ENCODE data around the gene CPA3.

The CPA3 gene

DNA sequence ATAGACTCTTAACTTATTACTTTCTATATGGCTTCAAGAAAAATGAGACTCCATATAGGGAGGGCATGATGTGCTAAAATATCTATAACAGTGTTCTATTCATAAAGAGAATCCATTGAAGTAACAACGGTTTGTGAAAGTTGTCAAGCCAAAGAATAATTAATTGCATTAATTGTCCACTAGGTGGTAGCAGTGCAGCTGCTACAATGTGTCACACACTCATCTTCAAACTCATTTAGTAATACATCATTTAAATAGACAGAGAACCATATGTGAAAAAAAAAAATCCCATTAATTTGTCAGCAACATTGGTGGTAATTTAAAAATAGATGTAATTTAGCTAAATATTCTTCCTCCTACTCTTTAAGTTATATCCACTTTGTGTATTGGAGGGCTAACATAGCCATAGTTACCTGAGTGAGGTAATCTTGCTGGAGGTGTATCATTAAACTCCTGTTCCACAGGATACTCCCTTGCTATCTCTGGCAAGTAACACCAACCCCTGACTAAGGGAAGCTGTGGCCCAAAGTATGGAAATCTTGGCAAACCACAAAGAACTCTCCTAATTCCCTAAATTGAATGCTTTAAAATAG is 3.7 kb upstream of the CPA3 start:
- DNase-seq, result peak; percentile 39 to 73

- DNase-seq, result no peak
Measured at GRCh38 chr3:148863297-148863696, 1.8 kb upstream of the CPA3 start.

DNA sequence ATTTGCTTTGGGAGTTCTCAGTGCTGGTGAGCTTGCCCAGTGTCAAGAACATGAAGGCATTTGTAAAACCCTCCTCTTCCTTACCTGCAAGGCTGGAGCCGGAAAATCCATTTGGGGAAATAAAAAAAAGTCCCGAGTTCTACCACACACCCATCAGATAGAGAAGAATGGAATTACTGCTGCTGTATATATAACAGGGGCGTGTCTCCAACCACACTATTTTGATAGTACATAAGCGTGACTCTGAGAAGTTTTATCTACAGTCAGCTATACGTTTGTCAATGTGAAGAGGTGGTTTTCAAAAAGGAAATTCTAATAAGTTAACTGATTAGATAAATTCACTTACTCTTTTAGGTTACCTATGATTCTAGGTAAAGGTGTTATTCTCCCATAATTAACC is 1.3 kb upstream of the CPA3 start:
- DNase-seq, result no peak

- no peak for DNase-seq
Measured at GRCh38 chr3:148866261-148866660, 1.2 kb downstream of the CPA3 start.

DNA sequence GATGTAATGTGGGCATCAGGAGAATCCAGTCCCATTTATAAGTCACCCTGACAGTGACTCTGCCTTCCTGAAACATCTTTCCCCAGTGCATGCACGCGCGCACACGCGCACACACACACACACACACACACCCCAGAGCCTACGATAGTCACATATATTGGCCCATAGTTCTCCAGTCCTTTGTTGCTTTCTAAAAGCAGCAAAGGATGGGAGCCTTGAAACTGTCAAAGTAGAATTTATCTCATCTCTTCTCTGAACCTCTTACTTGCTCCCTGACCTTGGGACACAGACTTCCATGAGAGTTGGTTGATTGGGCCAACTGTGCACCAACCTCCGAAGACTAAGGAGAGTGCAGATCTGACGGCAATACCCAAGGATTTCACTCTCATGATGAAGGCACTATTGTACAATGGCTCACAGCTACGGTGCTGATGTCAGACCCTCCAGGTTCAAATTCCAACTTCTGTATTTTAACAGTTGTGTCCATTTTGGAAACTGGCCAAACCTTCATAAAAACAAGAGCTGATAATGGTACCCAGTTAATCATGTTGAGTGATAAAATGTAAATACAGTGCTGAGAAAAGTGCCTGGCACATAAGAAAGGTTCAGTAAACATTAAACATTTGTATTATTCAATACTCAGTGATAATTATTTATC is 8.3 kb downstream of the CPA3 start:
- DNase-seq, result no peak

DNA sequence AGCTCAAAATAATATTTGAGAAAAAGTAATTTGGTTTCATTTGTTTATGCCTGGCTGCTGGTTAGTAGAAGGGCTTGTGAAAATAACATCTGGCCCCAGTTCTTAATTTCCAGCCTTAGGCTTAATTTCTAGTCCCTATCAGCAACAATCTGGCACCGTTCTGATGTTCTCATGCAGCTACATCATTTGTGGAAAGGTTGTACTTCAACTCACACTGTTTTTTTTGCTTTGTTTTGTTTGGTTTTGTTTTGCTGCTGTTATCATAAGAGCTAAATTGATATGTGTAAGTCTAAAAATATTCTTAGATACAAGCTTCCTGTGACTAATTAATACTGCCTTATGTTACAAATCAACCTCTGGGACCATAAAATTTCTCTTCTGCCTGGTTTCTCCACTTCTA is 8.9 kb downstream of the CPA3 start:
- DNase-seq, result no peak

GRCh38 chr3:148878095-148878494 is 13.0 kb downstream of the CPA3 start:
- no peak for DNase-seq

GRCh38 chr3:148879256-148879655 is 14.2 kb downstream of the CPA3 start:
- peak in 1 of 2 donors; percentile 5 for DNase-seq

DNA sequence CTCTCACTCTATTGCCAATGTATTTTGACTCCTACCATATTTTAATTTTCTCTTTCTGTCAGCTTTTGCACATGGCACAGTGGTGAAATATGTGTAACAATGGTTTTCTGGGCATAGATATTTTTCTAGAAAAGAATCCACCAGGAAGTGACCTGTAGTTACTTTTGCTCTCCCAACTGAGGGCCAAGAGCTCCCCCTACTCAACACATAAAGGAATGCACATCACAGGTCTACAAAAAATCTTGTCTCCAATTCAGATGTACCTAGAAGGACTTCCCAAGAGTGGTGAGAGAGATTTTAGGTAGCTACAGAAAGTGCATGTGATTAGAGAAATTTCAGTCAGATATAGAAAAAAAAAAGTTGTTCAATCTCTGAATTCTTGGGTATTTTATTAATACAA is 15.6 kb downstream of the CPA3 start:
- DNase-seq, result no peak

DNA sequence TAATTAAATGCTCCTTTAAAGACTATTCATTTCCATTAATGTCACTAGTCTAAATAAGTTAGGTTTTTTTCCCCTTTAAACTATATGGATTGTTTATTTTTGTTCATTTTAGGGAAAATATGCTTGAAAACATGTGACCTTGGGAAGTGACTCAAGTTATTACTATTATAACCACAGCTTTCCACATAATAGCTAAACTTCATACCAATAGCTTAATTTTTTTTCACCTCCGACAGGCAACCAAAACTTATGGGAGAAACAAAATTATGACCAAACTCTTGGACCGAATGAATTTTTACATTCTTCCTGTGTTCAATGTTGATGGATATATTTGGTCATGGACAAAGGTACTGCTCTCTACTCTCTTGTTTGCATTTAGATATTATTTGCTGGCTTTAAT is 16.2 kb downstream of the CPA3 start:
- DNase-seq, result no peak

DNA sequence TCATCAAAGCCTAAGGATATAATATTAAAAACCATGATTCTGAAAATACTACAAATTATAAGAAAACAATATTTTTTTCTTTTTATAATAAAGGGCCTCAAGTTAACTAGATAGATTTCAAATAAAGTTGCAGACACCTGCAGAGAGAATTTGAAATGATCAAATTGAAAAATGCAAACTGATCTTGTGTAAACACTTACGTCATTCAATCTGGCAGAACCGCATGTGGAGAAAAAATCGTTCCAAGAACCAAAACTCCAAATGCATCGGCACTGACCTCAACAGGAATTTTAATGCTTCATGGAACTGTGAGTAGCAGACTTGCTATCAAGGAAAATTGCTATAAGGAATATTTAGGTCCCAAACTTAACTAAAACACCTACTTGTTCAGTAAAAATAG is 17.2 kb downstream of the CPA3 start:
- no peak for DNase-seq

GRCh38 chr3:148883163-148883562 is 18.1 kb downstream of the CPA3 start:
- DNase-seq, result no peak

GRCh38 chr3:148884261-148884660 is 19.2 kb downstream of the CPA3 start:
- no peak for DNase-seq

DNA sequence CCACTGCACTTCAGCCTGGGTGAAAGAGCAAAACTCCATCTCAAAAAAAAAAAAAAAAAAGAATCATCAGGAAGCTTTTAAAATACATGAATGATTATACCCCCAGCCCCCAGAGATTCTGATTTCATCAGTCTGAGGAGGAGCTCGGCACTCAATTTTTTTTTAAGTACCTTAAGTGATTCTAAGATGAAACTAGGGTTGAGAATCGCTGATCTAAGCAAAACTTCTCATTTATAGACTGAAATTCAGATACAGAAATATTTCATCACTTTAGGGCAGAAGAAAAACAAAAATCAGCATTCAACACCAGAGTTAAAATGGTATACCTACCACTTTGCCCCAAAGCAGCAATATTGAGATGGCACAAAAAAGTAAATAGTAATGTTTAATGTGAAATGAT is 24.7 kb downstream of the CPA3 start:
- DNase-seq, result no peak

GRCh38 chr3:148896062-148896461 is 31.0 kb downstream of the CPA3 start:
- no peak for DNase-seq

GRCh38 chr3:148901987-148902791 is 37.1 kb downstream of the CPA3 start:
- no peak for DNase-seq

DNA sequence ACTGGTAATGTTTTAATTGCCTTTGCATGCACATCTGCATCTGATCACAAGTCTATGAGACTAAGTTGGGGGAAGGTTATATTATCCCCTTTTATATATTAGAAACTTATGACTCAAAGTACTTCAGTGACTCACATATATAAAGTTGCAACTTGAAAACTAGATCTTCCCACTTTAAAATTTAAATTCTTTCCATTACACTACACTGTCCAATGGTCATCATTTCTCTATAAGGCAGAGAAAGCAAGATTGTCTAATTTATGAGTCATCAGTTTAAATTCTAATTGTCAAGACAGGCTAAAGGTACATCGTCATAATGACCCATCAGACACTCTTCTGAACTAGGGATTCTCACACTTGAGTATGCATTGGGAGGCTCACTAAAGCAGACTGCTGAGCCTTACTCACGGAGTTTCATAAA is 37.9 kb downstream of the CPA3 start:
- DNase-seq, result no peak

DNA sequence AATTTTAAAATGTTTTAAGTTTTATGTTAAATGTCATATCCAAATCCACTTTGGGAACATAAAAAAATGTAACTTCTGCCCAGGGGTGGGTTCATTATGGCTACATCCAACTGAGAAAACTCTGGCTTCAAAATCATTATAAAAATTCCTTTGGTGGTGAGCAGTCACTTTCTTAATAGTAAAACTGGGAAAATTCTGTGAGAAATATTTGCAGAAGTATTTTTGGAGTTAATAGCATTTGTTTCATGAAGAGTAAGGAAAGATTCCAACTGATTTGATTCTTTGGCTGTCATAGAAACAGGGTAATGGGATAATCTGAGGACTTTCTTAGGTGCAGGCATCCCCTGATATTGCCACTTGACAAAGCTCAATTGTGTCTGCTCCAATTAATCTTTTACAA is 38.8 kb downstream of the CPA3 start:
- DNase-seq, result no peak

DNA sequence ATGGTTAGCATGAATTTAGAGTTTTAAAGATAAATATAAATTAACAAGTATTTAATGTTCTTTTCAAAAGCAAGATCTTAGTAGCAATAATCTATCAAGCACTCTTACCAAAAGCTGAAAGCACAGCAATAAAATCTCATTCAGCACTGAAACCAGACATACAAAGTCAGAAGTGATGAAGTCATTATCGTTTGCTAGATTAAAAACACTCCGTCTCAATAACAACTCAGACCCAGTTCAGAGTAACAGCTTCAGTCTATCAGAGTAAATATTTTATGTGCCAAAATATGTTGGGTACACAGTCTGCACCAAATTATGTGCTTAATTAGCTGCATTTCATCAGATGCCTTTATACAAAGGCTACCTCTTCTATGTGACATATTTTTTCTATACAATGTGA is 41.6 kb downstream of the CPA3 start:
- no peak for DNase-seq

GRCh38 chr3:148911173-148911572 is 46.1 kb downstream of the CPA3 start:
- no peak for DNase-seq

- DNase-seq, result no peak
Measured at GRCh38 chr3:148911592-148911991, 46.5 kb downstream of the CPA3 start.

GRCh38 chr3:148914936-148915690 is 50.0 kb downstream of the CPA3 start:
- DNase-seq, result peak; percentile 62 to 73

DNA sequence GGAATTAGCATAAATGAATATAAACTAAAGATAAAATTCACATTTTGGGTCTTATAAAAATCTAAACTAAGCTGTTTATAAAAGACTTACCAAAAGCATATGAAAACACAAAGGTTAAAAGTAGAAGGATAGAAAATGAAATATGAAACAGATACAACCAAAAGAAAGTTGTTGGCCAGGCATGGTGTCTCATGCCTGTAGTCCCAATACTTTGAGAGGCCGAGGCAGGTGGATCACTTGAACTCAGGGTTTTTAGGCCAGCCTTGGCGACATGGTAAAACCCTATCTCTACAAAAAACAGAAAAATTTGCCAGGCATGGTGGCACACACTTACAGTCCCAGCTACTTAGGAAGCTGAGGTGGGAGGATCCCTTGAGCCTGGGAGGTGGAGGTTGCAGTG is 51.0 kb downstream of the CPA3 start:
- DNase-seq, result no peak

- no peak for DNase-seq
Measured at GRCh38 chr3:148922467-148922866, 57.4 kb downstream of the CPA3 start.
